ENCODE results near the gene DOCK9.

GRCh38 chr13:98886587-98887230 lies 91.2 kb downstream of the DOCK9 start:
- TF ChIP-seq, protein P1, sequence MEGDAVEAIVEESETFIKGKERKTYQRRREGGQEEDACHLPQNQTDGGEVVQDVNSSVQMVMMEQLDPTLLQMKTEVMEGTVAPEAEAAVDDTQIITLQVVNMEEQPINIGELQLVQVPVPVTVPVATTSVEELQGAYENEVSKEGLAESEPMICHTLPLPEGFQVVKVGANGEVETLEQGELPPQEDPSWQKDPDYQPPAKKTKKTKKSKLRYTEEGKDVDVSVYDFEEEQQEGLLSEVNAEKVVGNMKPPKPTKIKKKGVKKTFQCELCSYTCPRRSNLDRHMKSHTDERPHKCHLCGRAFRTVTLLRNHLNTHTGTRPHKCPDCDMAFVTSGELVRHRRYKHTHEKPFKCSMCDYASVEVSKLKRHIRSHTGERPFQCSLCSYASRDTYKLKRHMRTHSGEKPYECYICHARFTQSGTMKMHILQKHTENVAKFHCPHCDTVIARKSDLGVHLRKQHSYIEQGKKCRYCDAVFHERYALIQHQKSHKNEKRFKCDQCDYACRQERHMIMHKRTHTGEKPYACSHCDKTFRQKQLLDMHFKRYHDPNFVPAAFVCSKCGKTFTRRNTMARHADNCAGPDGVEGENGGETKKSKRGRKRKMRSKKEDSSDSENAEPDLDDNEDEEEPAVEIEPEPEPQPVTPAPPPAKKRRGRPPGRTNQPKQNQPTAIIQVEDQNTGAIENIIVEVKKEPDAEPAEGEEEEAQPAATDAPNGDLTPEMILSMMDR (IDR thresholded peaks at IDR 0.05; ENCODE audit: poor library complexity): no peak
- TF ChIP-seq EZH2 (IDR thresholded peaks at IDR 0.05; ENCODE audit: borderline replicate concordance): no peak

All from hepatocyte (in vitro differentiated cells).